ENCODE measurements around the gene ZBTB43.
"Not testable (repeated sequence)": the region's sequence is repeated elsewhere in the genome, so short reads cannot be mapped to it uniquely, and the experiment has no call there.

Gene ZBTB43

DNA sequence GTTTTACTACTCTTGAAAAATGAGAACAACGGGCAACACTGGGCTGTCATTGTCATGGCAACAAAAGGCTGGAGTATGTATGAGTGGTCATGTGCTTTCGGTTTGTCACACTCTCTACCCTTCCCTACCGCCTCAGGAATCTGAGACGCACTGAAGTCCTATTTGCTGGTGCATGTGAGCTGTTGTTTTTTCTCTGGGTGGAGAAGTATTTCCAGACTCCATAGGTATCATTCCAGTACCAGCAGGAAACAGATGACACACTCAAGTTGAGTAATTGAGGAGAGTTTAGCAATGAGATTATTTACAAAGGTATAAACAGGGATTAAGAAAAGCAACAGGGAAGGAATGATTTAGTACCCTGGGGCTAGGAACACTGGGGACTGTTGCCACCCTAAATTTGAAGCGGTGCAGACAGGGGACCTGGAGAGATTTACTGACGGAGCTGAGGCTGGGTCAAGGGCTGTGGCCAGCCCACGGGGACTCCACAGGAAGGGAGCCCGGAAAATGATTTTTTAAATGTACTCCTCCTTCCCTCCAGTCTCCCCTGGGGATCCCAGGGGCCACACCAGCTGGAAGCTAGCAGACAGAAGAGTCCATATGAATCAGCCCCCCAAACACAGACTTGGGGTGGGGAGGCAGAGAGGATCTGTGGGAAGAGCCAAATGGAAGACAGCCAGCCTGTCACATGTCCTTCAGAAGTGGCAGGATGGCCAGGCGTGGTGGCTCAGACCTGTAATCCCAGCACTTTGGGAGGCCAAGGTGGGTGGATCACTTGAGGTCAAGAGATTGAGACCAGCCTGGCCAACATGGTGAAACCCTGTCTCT, 13.2 kb upstream of the ZBTB43 start:
- DNase-seq: no peak

DNA sequence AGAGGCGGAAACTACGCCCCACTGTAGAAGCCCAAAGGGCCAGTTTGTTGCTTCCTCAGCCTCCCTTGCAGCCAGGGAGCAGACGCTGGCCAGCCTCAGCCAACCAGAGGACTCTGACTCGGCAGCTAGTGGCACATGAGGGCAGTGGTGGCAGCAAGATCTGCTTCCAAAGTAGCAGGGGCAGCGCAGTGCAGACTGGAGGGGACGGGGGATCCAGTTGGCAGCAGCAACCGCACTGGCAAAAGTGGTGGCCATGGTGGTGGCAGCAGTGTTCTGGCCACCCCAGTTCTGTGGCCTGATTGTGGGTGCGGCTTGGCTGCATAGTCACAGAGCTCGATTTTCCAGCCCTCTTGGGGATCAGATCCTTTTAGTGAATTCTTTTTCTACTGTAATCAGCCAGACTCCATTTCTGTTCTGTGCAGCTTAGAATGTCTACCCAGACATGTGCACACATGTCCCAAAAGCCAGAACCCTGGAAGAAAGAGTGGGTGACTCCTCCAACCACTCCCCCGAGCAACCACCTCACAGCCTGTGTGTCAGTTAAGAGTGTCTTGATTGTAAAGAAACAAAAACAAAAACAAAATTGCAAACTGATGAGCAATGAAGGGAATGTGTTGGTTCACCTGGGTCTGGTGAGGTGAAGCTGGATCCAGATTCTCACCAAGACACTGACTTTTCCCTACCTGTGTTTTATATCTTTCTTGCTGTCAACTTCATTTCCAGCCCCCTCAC, 11.0 kb upstream of the ZBTB43 start:
- no peak for DNase-seq

DNA sequence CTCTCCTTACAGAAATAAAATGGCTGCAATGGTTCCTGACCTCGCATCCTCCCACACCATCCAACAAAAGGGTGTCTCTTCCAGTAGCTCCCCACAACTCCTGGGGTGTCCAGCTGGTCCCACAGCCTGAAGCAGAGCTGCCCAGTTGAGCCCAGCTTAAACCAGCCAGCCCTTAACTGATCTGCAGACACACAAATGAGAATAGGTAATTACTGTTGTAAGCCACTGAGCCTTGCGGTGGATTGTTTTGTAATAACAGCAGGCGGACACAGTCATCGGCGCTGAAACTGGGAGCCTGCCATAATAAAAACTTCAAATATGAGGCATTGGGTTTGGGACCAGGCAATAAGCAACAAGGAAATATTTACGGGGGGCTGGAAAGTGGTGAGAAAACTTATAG, 10.4 kb upstream of the ZBTB43 start:
- DNase-seq: no peak

DNA sequence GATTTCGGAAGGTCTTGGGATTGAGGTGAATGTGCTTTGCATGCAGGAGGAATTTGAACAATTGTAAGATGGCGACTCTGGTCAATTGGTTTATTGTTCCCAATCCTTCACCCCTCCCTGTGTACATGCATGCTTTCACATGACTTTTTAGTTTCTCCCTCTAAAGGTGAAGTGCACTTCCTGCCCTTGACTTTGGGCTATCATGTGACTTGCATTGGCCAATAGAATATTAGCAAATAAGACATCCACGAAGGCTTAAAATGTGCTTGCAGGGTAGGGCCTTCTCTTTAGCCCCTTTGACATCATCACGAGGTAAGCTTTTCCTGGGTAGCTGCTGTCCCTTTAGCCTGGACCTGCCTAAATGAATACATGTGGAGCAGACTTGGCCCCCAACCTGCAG, 8.1 kb upstream of the ZBTB43 start:
- DNase-seq: no peak

DNA sequence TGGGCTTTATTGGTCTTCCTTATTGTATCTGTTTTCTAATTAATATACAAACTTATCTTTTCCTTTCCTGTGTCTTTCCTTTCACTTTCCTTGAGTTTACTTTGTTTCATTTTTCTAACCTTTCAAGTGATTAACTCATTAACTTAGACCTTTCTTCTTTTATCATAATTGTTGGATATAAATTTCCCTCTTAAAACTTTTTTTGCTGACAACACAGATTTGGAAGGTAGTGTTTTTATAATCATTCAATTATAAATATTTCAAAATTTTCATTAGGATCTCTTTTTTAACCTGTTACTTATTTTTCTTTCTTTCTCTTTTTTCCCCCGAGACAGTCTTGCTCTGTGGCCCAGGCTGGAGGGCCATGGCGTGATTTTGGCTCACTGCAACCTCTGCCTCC, 6.9 kb upstream of the ZBTB43 start:
- DNase-seq: no peak

DNA sequence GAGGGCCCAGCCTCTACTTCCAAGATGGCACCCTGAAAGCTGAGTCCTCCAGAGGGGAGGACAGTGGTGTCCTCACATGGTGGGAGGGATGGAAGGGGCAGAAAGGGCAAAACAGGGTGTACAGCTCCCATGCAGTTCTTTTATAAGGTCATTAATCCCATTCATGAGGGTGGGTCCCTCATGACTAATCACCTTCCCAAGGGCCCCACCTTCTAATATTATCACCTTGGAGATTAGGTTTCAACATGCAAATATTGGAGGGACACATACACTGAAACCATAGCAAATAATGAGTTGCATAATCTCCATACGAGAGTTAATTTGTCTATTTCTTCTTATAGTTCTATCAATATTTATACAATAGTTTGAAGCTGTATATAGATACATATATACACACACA, 5.8 kb upstream of the ZBTB43 start:
- DNase-seq: no peak

DNA sequence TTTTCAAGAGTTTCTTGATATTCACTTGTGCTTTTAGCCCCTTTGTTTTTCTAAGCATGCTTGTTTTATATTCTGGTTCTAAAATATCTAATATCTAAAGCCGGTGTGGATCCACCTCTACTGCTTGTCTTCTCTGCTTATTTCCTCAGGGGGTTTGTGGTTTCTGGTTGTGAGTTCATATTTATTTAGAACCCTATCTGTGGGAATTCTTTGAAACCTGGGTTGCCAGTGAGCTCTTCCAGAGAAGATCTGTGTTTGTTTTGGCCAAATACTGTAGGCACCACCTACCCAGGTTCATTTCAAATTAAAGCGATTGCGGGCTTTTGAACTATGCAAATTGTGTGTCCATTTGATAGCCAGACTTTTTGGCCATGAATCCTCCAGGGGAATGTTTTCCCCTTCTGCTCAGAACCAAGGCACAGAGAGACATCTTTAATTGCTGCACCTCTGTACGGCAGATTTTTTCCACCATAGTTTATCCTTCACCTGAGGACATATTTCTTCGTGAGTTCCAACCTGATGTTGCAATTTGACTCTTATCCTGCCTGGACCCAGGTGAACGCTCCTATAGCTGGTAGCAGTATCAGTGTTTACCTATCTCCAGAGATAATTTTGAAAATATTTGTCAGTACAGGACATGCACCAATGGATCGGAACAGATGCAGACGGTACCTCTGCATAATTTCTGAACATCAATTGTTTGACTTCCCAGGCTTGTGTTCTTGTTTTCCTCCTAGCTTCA, 2.4 kb upstream of the ZBTB43 start:
- no peak for DNase-seq

DNA sequence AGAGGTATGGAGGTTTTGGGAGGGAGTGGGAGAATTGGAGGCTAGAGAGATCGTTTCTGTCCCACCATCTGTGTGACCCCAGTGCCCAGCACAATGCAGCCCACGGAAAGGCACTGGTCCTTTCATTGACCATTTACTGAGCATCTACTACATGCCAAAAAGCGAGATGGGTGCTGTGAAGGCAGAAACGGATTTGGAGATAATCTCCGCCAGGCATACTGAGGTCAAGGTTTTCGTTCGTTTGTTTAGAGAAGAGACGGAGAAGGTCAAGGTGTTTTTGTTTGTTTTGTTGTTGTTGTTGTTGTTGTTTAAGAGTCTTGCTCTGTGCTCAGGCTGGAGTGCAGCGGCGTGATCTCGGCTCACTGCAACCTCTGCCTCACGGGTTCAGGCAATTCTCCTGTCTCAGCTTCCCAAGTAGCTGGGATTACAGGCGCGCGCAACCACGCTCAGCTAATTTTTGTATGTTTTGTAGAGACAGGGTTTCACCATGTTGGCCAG, 593 bp upstream of the ZBTB43 start:
- no peak for DNase-seq

DNA sequence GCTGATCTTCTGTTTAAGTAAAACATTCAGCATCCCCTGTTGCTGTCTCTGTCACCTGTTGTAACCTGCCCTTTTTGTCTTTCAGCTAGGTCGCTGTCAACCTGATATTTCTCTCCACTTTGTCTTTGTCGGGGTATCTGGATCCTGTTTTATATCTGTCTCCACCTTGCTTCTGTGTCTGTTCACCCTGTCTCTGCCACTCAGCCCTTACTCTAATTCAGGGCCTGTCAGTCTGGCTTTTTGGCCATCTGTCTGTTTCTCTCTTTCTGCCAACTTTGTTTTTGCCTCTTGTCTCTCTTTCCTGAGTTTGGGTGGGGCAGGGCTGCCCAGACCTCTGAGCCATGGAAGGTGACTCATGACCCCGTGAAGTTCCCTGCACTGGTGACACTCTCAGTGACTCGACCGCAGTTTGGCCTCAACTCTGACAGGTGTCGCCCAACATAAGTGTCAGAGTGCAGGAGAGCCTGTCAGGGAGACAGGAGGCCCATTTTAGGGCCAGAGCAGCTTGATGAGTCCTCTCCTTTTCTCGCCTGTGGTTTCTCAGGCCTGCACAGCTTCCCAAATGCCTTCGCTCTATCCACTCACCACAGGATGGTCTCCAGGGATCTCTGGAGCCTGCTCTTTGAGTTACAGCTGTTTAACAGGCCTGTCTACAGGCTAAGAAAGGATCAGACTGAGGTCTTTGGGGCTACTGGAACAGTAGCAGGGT, 868 bp downstream of the ZBTB43 start:
- peak; percentile 59 to 78 for DNase-seq

DNA sequence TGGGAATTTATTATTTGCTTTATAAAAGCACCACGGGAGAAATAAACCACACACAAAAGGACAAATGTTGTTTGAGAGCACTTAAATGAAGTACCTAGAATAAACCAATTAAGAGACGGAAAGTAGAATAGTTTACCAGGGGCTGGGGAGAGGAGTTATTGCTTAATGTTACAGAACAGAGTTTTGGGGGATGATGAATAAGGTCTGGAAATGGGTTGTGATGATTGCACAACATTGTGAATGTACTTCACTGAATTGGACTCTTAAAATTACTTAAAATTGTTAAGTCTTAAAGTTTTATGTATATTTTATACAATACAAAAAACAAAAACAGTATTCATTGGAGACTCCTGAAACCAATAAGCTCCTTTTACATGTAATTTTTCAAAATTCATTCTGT, 1.5 kb downstream of the ZBTB43 start:
- no peak for DNase-seq

DNA sequence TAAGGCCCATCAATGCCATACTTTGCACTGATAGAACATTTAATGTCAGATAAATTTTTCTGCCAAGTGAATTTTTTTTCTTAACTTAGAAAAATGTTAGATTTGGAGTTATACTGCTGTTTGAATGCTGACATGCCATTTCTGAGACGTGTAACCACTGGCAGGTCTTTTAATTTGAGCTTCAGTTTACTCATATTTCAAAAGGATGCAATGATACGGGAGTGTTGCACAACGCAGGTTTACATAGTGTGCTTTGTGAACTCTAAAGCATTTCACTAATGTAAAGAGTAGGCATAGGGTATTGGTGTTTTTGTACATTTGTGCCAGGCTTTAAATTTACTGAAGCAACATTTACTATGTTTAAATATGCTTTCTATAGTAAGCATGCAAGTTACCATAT, 4.2 kb downstream of the ZBTB43 start:
- DNase-seq: no peak

DNA sequence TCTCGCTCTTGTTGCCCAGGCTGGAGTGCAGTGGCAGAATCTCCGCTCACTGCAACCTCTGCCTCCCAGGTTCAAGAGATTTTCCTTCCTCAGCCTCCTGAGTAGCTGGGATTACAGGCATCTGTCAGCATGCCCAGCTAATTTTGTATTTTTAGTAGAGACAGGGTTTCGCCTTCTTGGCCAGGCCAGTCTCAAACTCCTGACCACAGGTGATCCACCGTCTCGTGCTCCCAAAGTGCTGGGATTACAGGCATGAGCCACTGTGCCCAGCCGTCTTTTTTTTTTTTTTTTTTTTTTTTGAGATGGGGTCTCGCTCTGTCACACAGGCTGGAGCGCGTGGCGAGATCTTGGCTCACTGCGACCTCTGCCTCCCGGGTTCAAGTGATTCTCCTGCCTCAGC, 5.4 kb downstream of the ZBTB43 start:
- not testable (repeated sequence) for DNase-seq

DNA sequence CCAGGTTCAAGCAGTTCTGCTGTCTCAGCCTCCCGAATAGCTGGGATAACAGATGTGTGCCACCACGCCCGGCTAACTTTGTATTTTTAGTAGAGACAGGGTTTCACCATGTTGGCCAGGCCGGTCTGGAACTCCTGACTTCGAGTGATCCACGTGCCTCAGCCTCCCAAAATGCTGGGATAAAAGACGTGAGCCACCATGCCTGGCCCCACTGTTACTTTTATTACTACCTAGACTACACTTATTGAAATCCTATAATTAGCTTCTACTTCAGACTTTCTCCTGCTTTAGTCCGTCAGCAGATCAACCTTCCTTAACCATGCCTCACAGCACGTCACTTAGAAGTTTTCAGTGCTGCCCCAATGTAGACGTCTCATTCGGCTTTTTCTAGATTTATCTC, 8.2 kb downstream of the ZBTB43 start:
- DNase-seq: no peak

DNA sequence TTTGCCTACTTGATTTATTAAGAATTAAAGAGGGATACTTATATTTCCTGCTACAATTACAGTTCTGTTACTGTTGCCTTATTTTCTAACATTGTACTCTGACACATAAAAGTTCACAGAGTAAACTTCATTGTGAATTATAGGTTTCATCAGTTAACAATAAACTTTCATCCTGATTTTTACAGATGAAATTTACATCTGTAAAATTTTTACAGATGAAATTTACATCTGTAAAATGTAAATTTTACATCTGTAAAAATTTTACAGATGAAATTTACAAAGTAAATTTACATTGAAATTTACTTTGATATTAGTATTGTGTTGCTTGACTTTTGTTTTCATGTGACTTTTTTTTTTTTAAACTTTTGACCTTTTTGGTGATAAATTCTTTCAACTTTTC, 9.3 kb downstream of the ZBTB43 start:
- no peak for DNase-seq

DNA sequence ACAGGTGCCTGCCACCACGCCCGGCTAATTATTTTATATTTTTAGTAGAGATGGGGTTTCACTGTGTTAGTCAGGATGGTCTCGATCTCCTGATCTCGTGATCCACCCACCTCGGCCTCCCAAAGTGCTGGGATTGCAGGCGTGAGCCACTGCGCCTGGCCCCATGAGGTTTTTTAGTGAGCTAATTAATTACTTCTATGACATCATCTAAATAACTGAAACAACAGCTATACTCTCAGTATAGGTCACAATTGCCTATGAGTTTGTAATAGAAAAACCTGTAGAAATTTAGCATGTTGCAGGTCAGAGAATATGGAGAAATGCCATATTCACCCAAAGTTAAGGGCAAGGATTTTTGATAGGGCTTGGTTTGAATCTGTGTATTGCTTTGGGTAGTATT, 12.8 kb downstream of the ZBTB43 start:
- DNase-seq: not testable (repeated sequence)

DNA sequence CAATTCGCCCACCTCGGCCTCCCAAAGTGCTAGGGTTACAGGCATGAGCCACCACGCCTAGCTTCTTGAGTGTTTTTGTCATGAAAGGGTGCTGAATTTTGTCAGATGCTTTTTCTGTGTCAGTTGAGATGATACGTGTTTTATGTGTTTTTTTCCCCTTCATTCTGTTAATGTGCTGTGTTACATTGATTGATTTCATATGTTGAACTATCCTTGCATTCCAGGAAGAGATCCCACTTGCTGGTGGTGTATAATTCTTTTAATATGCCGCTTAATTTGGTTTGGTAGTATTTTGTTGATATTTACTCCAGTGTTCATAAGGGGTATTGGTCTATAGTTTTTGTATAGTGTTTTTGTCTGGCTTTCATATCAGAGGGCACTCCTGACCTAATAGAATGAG, 13.6 kb downstream of the ZBTB43 start:
- no peak for DNase-seq

DNA sequence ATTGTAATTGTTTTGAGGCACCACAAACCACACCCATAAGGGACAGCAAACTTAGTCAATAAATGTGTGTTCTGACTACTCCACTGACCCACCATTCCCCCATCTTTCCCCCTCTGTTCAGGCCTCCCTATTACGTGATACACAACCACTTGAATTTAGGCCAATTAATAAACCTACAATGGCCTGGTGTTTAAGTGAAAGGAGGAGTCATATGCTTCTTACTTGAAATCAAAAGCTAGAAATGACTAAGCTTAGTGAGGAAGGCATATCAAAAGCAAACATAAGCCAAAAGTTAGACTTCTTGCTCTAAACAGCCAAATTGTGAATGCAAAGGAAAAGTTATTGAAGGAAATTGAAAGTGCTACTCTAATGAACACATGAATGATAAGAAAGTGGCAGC, 14.6 kb downstream of the ZBTB43 start:
- no peak for DNase-seq

DNA sequence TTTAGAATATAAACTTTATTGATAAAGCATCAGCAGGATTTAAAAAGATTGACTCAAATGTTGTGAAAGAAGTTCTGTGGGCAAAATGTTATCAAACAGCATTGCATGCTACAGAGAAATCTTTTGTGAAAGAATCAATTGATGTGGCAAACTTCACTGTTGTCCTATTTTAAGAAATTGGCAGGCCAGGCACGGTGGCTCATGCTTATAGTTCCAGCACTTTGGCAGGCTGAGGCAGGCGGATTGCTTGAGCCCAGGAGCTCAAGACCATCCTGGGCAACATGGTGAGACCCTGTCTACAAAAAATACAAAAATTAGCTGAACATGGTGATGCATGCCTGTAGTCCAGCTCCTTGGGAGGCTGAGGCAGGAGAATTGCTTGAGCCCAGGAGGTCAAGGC, 17.4 kb downstream of the ZBTB43 start:
- DNase-seq: no peak

DNA sequence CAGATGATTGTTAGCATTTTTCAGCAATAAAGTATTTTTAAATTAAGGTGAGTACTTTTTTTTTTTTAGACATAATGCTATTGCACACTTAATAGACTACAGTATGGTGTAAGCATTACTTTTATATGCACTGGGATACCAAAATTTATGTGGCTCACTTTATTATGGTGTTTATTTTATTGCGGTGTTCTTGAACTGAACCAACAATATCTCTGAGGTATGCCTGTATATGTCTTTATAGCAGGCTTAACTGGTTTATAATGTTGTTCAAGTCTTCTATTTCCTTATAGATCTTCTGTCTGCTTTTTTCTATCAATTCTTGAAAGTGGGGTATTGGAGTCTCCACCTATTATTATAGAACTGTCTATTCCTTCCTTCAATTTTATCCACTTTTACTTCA, 18.0 kb downstream of the ZBTB43 start:
- DNase-seq: no peak

DNA sequence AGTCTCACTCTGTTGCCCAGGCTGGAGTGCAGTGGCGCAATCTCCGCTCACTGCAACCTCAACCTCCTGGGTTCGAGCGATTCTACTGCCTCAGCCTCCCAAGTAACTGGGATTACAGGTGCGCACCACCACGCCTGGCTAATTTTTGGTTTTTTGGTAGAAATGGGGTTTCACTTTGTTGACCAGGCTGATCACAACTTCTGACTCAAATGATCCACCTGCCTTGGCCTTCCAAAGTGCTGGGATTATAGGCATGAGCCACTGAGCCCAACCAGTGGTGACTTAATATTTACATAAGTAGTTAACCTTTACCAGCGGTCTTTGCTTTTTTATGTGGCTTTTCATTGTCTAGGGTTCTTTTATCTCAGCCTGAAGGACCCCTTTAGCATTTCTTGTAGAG, 19.2 kb downstream of the ZBTB43 start:
- not testable (repeated sequence) for DNase-seq

DNA sequence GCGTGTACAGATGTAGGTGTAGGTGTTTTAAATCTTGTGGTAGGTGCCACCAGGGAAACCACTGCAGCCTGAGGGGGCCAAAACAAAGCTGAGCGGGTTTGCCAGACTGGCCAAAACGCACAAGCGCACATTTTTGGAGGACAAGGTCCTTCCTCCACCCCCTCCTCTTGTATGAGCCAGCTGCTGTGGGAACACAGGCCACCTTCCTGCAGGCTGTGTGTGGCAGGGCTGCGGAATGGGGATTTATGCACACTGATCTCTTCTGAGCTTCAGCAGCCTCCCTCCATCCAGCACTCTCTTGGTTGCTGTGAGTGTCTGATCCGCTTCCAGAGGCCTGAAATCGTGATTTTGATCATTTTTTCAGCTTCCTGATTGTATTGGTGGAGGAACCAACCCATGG, 22.4 kb downstream of the ZBTB43 start:
- DNase-seq: no peak

DNA sequence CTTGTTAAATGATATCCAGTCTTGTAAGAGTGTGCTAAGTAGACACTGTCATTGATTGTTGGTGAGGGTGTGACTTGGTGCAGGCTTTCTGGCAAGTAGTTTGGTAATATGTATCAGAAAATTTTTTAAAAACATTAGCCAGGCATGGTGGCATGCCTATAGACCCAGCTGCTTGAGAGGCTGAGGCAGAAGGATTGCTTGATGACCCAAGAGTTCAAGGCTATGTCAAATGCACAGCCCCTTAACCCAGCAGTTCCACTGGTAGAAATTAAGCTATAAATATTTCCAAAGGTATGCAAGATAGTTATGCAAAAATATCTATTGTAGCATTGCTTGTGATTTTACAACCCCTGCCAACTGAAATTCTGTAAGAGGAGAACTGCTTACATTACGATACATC, 24.2 kb downstream of the ZBTB43 start:
- no peak for DNase-seq

DNA sequence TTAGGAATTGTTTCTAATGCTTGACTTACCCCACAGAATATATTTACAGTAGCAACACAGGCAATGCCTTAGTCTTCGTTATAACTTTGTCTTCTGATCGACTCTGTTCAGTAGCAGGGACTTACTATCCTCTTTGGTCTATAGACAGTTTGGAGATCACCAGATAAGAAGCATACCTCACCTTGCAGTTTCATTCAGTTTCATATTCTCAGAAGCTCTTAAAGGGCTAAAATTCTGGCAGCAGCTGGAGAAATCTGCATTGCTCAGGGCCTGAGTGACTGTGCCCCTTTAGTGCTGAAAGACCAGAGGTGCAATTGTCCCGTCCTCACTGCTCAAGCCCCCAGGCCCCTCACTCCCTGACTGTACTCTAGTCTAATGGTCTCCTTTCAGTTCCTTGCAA, 26.0 kb downstream of the ZBTB43 start:
- no peak for DNase-seq

Measured in stimulated activated CD4-positive, alpha-beta T cell treated with anti-CD3 and anti-CD28 coated beads, Interleukin-4, amount 100 ng/mL, for 4 hours (primary cell).